Activated T-cell treated with anti-CD3 and anti-CD28 coated beads, Interleukin-2, amount 50 U/mL, for 72 hours (primary cell): ENCODE results near the gene CDH24. TPM values are rescaled to one million over a fixed set of nuclear protein-coding genes. Genes with fewer than 3 reads are reported as not detected.
"Not testable (repeated sequence)": the region's sequence is repeated elsewhere in the genome, so short reads cannot be mapped to it uniquely, and the experiment has no call there.

ENCODE experiments used
- ATAC-seq, 2 donors: fragments of 150-1000 bp; cut with Tn5 transposase; replicated peaks in 1 of 2; 2 replicates each; pipeline ENCODE4 v1.10.0; 2021; ENCODE audit warnings: moderate library complexity in 2 of 2, mild to moderate bottlenecking in 1 of 2
- DNase-seq, 2 donors: peaks; one replicate each; pipeline ENCODE4 v3.0.0; 2021 to 2022; ENCODE audit warnings: mixed read lengths in 1 of 2
- H3K27ac Mint-ChIP-seq: one replicate; pipeline ENCODE4 v1.8.0; 2022; ENCODE audit warnings: mild to moderate bottlenecking, moderate library complexity, mixed read lengths
- H3K27me3 Mint-ChIP-seq: one replicate; pipeline ENCODE4 v1.8.0; 2022; ENCODE audit warnings: low read depth, mixed read lengths
- H3K36me3 Mint-ChIP-seq, 2 donors: one replicate each; pipeline ENCODE4 v1.8.0; 2022; ENCODE audit warnings: mixed read lengths in 2 of 2, mild to moderate bottlenecking in 1 of 2; ENCODE audit not compliant: insufficient read depth in 2 of 2
- H3K4me1 Mint-ChIP-seq: one replicate; pipeline ENCODE4 v1.8.0; 2022; ENCODE audit warnings: low read depth, mixed read lengths
- H3K4me3 Mint-ChIP-seq, 2 donors: one replicate each; pipeline ENCODE4 v1.8.0; 2022; ENCODE audit warnings: mild to moderate bottlenecking in 2 of 2, mixed read lengths in 2 of 2, moderate library complexity in 2 of 2
- H3K9me3 Mint-ChIP-seq, 2 donors: one replicate each; pipeline ENCODE4 v1.8.0; 2022; ENCODE audit warnings: mixed read lengths in 2 of 2
- total RNA-seq, 2 donors: library from RNA; stranded (reverse); gene quantifications; one replicate each; pipeline ENCODE4 v1.2.3, GENCODE V29; 2022

The CDH24 gene
- total RNA-seq, 2 donors from 2014 or later, result 0.82 to 1.5 TPM

DNA sequence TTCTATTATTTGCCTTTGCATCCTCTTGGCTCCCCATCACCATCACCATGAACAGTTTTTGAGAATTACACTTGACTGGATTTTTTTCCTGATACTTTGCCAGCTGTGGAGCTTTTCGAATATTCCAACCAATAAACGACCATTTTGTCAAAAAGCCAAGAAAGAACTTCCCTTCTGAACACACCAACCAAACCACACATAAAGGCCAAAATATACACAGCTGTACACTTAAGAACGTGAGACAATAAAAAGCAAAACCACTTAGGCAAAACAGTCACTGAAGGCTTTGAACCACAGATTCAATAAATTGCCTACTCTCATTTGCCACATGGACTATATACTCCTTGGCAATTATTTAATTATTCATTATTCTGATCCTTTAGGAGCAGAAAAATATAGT, 48.5 kb downstream of the CDH24 start:
- no peaks in the 10 kb centered on the region for H3K36me3 Mint-ChIP-seq
- DNase-seq, result no peak
- ATAC-seq, result no peak
- H3K4me1 Mint-ChIP-seq, result peaks cover 47% of the 10 kb centered on the region
- H3K27me3 Mint-ChIP-seq, result no peaks in the 10 kb centered on the region
- no peaks in the 10 kb centered on the region for H3K9me3 Mint-ChIP-seq
- peak overlapping the region; percentile 96 to 100 for H3K4me3 Mint-ChIP-seq
- H3K27ac Mint-ChIP-seq, result peak overlapping the region; percentile 95

DNA sequence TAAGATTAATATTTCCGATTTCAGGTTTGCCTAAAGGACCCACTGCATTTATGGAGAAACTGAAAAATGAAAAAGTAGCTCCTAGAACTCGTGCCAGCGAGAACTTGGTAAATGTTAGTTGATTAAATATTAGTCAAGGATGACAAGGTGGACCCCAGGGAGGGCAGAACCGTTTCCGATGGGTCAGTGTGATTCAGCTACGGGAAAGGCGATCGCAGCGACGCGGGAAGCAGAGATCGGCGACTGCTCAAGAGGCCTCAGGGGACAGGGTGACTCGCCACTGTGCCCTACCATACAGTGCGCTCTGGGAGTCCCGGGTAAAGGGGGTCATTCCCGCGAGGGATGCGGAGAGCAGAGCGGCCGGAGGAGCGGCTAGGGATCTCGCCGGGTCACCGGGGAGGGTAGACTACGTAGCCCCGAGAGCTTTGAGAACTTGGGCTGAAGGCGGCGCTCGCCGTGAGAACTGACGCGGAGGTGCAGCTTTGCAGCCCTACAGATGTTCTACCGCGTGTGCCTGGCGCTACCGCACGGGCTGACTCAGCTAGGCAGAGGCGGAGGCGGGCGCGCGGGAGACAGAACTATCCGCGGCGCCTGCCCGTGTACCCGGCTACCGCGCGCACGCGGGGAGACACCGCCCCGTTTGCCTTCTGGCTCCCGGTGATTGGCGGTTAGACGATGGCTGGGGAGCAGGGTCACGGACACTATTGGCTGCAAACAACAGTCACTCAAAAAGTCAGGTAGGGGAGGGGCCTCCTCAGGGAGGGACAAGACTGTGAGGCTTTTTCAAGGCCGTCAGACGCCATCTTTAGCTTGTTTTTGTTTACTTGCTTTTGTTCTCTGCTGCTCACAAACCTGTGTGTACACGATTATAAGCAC, 50.5 kb downstream of the CDH24 start:
- peaks cover 47% of the 10 kb centered on the region for H3K4me1 Mint-ChIP-seq
- H3K36me3 Mint-ChIP-seq, result no peaks in the 10 kb centered on the region
- peak overlapping the region; percentile 99 for H3K27ac Mint-ChIP-seq
- peak; percentile 98 for ATAC-seq
- H3K4me3 Mint-ChIP-seq, result peak overlapping the region; percentile 96 to 100
- DNase-seq, result peak; percentile 97 to 99
- H3K27me3 Mint-ChIP-seq, result no peaks in the 10 kb centered on the region
- no peaks in the 10 kb centered on the region for H3K9me3 Mint-ChIP-seq

DNA sequence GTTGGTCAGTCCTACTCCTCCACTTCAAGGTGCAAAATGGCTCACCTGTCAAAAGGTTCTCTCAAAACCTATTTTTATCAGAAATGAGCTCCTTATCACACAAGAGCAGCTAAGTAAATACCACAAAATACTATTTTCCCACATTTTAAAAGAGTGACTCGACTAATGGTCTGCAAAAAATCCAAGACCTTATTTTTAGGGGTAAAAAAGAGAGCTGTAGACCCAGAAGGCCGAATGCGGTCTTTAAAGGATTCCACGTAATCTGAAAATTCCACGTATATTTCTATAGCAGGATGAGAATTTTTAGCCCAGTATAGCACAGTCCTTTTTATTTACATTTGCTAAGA, 51.2 kb downstream of the CDH24 start:
- Mint-ChIP-seq H3K4me3 (peak overlapping the region; percentile 96 to 100), H3K27me3 (no peaks in the 10 kb centered on the region), H3K9me3 (no peaks in the 10 kb centered on the region), H3K4me1 (peaks cover 45% of the 10 kb centered on the region), H3K27ac (peak overlapping the region; percentile 99), H3K36me3 (no peaks in the 10 kb centered on the region)
- DNase-seq, result no peak
- ATAC-seq, result no peak

DNA sequence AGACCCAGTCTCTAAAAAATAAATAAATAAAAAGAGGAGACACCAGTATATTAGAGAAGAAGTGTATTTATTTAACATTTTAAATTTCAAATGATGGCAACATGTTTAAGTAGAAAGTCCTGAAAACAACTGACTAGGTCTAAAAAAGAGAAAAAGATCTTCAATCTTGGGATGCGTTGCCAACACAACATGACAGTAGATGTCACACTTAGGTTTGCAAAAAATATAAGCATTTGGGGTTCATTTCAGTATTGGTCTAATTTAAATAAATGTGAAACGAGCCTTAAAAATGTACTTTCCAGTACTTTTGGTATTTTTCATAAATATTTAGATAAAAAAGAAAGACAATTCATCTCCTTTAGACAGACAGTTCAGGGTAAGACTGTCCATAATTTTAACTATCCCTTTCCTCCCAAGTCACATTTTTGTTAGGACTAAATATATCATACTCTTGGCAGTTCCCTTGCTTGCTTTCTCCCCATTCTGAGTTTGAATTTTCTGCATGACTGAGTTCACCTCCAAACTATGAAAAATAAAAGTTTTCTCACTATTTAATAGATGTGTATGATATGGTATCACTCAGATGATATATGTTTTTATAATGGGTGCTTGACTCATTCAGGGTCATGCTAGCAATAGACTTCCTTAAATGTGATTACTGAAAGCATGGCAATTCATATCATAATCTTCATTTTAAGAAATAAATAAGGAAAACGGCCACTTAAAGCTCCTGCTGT, 51.7 kb downstream of the CDH24 start:
- Mint-ChIP-seq H3K9me3 (no peaks in the 10 kb centered on the region), H3K4me3 (peak overlapping the region; percentile 96 to 100), H3K4me1 (peaks cover 47% of the 10 kb centered on the region), H3K36me3 (no peaks in the 10 kb centered on the region), H3K27me3 (no peaks in the 10 kb centered on the region), H3K27ac (peak overlapping the region; percentile 99)
- no peak for DNase-seq
- ATAC-seq, result no peak

DNA sequence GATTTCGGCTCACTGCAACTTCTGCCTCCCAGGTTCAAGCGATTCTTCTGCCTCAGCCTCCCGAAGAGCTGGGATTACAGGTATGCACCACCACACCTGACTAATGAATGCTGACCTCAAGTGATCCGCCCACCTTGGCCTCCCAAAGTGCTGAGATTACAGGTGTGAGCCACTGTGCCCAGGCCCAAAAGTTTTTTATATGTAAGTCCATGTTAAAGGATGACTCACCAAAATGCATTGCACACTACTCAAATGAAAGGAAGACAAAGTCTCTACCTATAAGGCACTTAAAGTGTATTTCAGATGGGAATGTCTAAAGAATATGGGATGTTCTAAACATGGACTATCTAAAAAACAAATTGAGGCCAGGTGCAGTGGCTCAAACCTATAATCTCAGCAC, 53.0 kb downstream of the CDH24 start:
- not testable (repeated sequence) for H3K4me3 Mint-ChIP-seq, H3K36me3 Mint-ChIP-seq

DNA sequence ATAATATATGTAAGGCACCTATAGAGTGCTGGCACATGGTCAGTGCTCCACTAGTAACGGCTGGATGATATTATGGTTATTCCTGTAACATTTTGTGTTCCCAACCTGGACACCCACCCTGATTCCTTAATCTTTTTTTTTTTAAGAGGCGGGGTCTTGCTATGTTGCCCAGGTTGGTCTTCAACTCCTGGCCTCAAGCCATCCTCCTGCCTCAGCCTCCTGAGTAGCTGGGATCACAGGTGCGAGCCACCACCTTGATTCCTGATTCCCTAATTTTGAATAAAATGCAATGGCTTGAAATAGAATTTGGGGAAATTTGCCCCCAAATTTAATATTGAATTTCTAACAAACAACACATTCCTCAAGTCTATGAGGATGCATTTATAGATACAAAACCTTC, 54.7 kb downstream of the CDH24 start:
- Mint-ChIP-seq H3K27me3 (no peaks in the 10 kb centered on the region), H3K4me3 (no peak overlapping the region)

More for the DNA sequence above, 53.0 kb downstream of the CDH24 start:
- DNase-seq, H3K27me3 Mint-ChIP-seq, H3K9me3 Mint-ChIP-seq, ATAC-seq, H3K27ac Mint-ChIP-seq: not testable (repeated sequence)
- H3K4me1 Mint-ChIP-seq, result peaks cover 47% of the 10 kb centered on the region

DNA sequence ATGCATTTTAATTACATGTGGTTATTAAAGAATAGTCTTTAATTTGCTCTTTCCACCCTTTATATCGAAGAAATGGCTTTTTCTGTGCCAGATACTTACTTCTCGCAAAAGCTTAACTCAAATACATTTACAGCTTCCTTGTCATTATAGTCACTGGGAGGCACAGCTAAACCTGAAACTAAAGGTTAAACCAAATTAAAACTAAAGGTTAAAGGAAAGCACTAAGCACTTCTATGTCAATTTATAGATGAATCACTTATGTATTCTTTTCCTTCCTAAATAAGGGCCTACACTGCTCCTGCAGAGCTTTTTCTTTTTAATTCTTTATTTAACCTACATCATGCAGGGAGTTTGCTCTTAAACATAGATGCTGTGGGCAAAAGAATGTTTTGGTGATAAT, 56.5 kb downstream of the CDH24 start:
- H3K4me3 Mint-ChIP-seq, result no peak overlapping the region
- H3K36me3 Mint-ChIP-seq, result no peaks in the 10 kb centered on the region
- peaks cover 17% of the 10 kb centered on the region for H3K4me1 Mint-ChIP-seq
- H3K9me3 Mint-ChIP-seq, result no peaks in the 10 kb centered on the region
- no peaks in the 10 kb centered on the region for H3K27me3 Mint-ChIP-seq
- no peak for DNase-seq
- ATAC-seq, result no peak
- no peak overlapping the region for H3K27ac Mint-ChIP-seq

More for the DNA sequence above, 54.7 kb downstream of the CDH24 start:
- DNase-seq, result no peak
- Mint-ChIP-seq H3K9me3 (no peaks in the 10 kb centered on the region), H3K27ac (no peak overlapping the region), H3K4me1 (peaks cover 31% of the 10 kb centered on the region), H3K36me3 (no peaks in the 10 kb centered on the region)
- no peak for ATAC-seq

DNA sequence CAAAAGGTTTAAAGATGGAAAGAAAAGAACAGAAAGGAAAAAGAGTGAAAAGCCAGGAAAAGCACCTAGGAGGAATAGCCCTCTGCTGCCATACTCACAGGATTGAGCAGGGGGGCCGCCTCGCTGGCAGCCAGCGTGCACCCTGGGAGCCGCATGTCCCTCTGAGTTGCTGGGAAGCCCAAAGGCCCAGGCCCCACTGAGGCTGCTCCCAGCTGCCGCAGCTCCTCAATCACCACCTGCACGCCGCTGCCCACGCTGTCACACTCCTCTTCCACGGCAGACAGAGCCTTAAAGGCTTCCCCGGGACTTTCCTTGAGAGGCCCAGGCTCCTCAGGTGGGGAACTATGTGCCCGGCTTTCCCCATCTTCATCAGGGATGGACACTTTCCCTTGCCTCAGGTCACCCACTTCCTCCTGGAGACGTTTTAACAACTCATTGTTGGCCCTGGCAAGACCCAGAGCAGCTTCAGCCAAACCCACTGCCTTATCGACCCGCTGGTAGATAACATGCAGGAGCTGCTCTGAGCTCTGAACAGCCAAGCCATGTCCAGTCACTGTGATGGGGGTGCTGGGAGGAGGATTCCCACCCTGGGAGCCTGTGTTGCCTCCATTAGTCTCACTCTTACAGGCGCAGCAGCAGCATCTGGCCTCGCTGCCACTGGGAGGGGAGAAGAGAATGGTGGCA, 58.8 kb downstream of the CDH24 start:
- DNase-seq (no peak), ATAC-seq (no peak)
- Mint-ChIP-seq H3K4me1 (peaks cover 13% of the 10 kb centered on the region), H3K27me3 (no peaks in the 10 kb centered on the region), H3K36me3 (no peaks in the 10 kb centered on the region), H3K27ac (no peak overlapping the region), H3K4me3 (no peak overlapping the region), H3K9me3 (no peaks in the 10 kb centered on the region)

DNA sequence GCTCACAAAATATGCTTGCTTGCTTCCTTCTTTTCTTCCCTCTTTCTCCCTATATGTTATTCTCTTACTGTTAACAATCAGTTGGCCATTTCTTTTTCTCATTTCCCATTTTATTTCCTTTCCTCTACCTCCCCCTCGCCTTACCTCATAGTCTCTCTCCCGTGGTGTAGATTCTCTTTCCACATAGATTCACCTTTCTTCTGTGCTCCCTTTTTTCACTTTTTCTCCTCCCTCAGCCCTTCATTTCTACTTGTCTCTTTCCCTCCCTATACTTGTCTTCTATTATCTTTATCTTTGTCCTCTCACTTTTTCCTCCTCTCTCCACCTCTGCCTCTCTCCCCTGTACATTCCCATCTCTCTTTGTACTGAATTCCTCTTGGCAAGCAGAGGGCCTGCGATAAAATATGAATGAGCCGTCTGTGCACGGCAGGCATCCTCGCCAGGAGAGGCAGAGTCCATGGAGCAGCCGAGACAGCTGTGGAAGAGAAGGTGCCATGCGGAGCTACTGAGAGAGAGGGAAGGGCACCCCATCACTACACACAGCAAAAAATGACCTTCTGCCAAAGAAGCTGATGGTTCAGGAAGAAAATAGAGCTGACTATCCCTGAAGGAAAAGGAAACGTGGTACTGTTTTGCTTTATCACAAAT, 59.5 kb downstream of the CDH24 start:
- Mint-ChIP-seq H3K27ac (no peak overlapping the region), H3K4me1 (peaks cover 13% of the 10 kb centered on the region), H3K36me3 (no peaks in the 10 kb centered on the region), H3K9me3 (no peaks in the 10 kb centered on the region), H3K27me3 (no peaks in the 10 kb centered on the region), H3K4me3 (no peak overlapping the region)
- ATAC-seq (no peak), DNase-seq (no peak)

Other genes starting within 250 kb of the CDH24 start
- gene SLC7A7, start 242.1 kb downstream of the CDH24 start, total RNA-seq, result 1 to 10 TPM in 1 of 2 donors, under 1 TPM in 1; 0.21 to 1.5 TPM
- gene MRPL52, start 227.6 kb downstream of the CDH24 start, total RNA-seq, result 10 to 100 TPM; 76.9 to 80.4 TPM
- gene MMP14, start 220.9 kb downstream of the CDH24 start, total RNA-seq, result 1 to 10 TPM; 1.4 to 6.8 TPM
- gene LRP10, start 185.8 kb downstream of the CDH24 start, total RNA-seq, result 10 to 100 TPM; 66.5 to 78.4 TPM
- 1 to 10 TPM; 4.6 to 4.7 TPM for gene REM2, start 174.3 kb downstream of the CDH24 start, total RNA-seq
- 10 to 100 TPM; 69.5 to 77.5 TPM for gene RBM23, start 138.4 kb downstream of the CDH24 start, total RNA-seq
- 10 to 100 TPM; 55.0 to 79.2 TPM for gene PRMT5, start 128.1 kb downstream of the CDH24 start, total RNA-seq
- gene HAUS4, start 100.4 kb downstream of the CDH24 start, total RNA-seq, result 10 to 100 TPM; 82.0 to 90.9 TPM
- gene AJUBA, start 75.0 kb downstream of the CDH24 start, total RNA-seq, result 1 to 10 TPM; 1.7 to 2.2 TPM
- gene C14orf93, start 47.4 kb downstream of the CDH24 start, total RNA-seq, result 10 to 100 TPM; 13.5 to 15.2 TPM
- gene PSMB5, start 22.6 kb downstream of the CDH24 start, total RNA-seq, result 10 to 100 TPM; 82.8 to 88.9 TPM
- not detected for gene PSMB11, start 15.3 kb downstream of the CDH24 start, total RNA-seq
- gene ACIN1, start 37.6 kb upstream of the CDH24 start, total RNA-seq, result 100 to 1,000 TPM; 162 to 188 TPM
- 10 to 100 TPM; 31.3 to 38.5 TPM for gene C14orf119, start 38.0 kb upstream of the CDH24 start, total RNA-seq
- gene CIROP, start 47.5 kb upstream of the CDH24 start, total RNA-seq, result not detected
- gene CEBPE, start 61.7 kb upstream of the CDH24 start, total RNA-seq, result under 1 TPM; 0.21 to 0.36 TPM
- 1 to 10 TPM in 1 of 2 donors, under 1 TPM in 1; 0.72 to 1.2 TPM for gene SLC7A8, start 126.1 kb upstream of the CDH24 start, total RNA-seq
- not detected for gene RNF212B, start 180.4 kb upstream of the CDH24 start, total RNA-seq
- gene HOMEZ, start 228.6 kb upstream of the CDH24 start, total RNA-seq, result 10 to 100 TPM; 11.8 to 12.6 TPM
- gene PPP1R3E, start 245.3 kb upstream of the CDH24 start, total RNA-seq, result 10 to 100 TPM; 30.2 to 37.4 TPM
- gene BCL2L2, start 249.3 kb upstream of the CDH24 start, total RNA-seq, result 1 to 10 TPM; 2.7 to 3.2 TPM